GM19467 (cell line): ENCODE data around the gene TRMT1.
A peak's percentile ranks its signal among the peaks of the same experiment; 100 is the strongest.

Experiments used
- ATAC-seq: cut with Tn5 transposase; IDR thresholded peaks from one replicate; pipeline ENCODE4 v1.9.1; 2021; ENCODE audit warnings: mild to moderate bottlenecking, moderate library complexity; ENCODE audit not compliant: unreplicated experiment

Gene TRMT1

GRCh38 chr19:13103581-13104359, 12.8 kb downstream of the TRMT1 start:
- ATAC-seq = no peak

DNA sequence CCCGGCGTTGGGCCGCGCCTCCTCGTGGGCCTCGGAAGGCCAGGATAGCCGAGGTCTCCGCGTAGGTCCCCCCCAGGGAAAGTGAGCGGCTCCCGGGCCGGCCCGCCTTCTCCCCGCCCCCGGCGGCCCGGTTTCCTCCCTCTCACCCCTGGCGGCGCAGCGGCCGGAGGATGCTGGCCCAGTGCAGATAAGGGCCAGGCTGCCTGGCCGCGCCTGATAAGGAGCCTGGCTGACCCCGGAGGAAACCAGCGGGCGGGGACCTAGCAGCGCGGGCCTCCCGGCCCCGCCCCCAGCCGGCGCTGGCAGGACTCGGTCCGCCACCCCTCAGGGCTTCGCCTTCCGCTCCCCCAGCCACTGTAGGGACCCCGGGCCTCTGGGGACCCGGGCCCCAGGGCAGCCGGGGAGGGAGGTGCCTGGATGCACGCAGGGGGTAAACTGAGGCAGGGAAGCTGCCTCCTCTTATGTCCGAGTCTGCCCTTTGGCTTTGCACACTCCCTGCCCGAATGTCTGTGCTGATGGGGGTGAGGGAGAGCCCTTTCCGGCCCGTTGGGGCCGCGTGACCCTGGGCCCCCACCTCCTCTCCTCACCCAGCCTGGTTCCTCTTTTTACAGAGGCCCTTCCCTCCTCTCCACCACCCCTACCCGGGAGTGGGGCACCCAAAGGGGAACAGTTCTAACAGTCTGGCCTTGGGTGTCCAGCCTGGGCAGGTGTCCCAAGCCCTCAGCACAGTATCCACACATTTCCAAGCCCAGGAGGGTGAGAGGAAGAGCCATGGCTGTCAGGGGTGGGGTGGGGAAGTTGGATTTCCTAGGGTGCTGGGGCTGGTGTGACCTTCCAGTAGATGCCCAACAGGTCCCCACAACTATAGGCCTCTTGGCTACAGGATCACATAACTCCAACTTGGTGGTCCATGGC, 13.6 kb downstream of the TRMT1 start, which contains the start of gene LYL1:
Gene LYL1, minus strand, starts transcription at position 193 of the 915 bp plus-strand sequence. CDS start 1,687 bp downstream, outside the sequence.
- peak; percentile 38 for ATAC-seq

DNA sequence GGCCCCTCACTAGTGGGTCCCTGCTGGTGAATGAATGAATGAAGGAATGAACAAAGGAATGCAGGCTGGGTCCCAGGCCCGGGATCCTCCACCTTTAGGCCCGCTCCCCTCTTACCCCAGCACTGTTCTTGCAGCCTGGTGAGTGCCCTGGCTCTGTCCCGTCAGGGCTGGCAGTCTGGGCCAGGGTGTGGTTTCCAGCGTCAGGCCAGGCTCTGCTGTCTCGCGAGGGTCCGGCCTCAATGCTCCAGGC, 14.2 kb downstream of the TRMT1 start:
- ATAC-seq = no peak

DNA sequence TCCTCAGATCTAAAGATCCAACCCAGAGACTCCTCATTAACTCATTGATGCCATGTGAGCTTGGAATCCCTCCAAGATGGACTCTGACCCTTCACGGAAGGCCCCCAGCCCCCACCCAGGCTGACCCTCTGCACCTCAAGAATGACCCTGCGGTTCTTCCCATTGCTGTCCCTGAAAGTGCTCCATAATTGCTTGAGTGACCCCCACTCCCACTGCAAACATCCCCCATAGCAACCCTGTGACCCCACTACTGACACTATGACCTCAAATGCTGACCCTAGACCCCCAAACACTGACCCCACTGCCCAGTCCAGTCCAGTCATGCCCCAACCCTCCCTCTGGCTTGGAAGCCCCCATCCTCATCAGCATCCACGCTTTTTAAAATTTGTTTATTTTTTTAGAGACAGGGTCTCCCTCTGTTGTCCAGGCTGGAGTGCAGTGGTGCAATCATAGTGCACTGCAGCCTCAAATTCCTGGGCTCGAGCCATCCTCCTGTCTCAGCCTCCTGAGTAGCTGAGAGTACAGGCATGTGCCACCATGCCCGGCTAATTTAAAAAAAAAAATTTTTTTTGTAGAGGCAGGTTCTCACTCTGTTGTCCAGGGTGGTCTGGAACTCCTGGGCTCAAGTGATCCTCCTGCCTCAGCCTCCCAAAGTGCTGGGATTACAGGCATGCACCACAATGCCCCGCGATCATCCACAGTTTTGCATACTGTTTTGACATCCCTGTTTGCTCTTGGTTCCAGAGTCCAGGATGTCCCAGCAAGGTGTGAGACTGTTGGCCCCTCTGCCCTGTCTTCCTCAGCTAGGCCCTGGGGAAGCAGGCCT, 14.7 kb downstream of the TRMT1 start:
- ATAC-seq = no peak

DNA sequence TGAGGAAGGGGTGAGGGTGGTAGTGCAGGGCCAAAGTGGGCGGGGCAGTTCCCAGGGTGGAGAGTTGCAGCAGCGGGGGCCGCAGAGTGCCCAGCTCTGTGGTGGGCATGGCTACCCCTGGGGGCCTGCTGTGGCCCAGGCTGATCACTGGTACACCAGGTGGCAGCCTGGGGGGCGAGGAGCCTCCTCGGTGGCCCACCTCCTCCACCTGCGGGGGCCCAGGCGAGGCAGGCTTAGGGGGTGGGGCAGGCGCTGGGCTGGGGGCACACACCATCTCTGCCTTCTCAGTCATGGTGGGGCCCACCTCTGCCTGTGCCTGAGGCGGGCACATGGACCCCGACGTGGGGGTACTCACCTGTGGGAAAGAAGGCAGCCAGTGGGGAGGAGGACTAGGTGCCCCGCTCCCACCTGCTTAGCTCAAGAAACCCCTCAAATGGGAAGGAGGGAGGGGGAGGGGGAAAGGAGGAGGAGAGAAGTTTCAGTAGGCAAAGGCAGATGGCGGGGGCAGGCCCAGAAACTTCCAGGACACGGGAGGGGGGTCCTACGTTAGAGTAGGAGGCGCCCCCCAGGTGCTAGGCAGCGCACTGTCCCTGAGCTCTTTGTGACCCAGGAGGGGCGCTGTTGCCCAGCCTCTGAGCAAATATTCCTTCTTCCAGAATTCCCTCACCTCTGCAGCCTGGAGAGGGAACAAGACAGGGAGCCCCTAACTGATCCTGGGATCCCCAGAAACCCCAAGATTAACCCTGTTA, 15.5 kb downstream of the TRMT1 start:
- no peak for ATAC-seq

DNA sequence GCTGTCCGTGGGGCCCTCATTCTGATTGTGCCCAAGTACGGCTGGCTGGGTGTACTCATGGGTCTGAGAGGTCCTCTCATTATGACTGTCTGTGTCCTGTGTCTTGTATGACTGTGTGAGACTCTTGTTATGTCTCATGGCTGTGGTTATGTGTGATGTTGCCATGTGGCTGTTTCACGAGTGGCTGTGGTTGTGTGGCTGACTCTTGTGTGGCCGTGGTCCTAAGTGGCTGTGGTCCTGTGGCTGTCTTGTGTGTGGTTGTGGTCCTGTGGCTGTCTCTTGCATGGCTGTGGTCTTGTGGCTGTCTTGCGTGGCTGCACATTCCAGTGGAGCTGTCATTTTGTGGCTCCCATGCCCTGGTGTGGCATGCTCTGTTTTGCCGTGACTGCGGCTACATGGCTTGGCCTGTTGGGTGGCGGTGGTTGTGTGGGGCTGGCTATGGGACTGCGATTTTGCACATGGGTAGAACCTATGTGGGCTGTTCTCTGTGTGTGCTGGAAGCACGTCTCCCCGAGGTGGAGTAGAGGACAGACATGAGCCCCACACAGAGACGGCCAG, 16.4 kb downstream of the TRMT1 start:
- no peak for ATAC-seq

DNA sequence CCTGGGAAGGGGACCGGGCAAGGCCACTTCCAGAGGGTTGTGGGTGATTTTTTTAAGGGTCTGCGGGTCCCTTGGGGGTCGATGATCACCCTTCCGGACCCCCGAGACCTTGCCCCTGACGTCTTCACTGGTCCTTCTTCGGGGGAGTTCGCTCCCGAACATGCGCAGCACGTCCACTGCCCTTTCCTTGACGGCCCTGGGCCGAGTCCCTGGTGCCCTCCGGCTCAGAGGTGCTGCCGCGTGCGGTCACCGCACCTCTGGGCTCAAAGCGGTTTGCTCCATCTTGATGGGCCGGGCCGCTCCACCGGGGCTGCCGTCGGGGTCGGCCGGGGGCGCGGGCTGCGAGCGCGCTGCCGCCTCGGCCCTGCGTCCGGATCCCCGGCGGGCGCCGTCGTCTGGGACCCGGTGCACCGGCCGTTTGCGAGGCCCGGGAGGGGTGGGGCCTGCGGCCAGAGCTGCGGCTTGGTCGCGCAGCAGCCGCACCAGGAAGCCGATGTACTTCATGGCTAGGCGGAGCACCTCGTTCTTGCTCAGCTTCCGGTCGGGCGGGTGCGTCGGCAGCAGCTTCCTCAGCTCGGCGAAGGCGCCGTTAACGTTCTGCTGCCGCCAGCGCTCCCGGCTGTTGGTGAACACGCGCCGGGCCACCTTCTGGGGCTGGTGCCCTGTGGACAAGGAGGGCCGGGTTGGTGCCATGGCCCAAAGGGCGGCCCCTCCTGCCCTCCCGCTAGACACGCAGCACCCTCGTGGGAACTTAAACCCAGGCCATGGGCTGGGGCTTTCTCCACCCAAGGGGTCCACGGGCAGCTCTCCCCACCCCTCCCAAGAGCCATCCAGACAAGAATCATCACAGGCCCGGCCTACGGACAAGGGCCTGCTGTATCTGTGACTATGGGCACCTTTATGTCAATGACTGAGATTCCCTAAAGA, 17.2 kb downstream of the TRMT1 start:
- no peak for ATAC-seq

GRCh38 chr19:13098277-13099072, 18.1 kb downstream of the TRMT1 start:
- ATAC-seq = no peak

DNA sequence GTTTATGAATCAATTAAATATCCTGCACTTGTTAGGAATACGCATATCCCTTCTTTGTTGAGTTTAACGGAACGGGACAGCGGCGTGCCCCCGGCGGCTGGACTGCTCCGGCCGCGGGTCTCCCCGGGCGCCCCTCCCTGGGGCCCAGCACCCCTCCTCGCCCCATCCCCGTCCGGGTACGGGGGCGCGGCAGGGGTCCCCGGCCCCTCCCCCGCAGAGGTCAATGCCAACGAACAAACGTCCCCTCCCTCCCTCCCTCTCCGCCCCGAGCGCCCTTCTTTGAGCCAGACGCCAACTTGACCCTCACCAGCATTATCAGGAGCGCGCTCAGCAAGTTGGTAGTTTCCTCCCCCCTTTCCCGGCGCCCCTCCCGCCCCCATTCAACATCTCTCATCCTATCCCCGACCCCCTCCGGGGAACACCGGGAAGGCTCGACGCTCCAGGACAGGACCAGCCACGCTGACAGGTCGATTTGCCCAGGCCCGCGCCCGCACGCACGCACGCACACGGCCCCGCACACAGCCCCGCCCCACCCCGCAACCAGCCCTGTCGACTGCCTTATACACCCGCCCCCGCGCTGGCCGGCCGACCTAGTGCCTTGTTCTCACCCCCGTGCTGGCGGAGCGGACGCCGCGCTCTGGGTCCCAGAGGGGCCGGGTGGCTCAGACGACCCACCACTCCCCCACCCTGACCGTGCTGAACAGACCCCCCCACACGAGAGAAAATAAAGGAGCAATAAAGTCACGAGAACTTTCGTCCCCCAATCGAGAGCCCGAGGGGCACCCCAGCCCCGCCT, 18.9 kb downstream of the TRMT1 start:
- ATAC-seq = no peak

GRCh38 chr19:13097033-13097462, 19.5 kb downstream of the TRMT1 start:
- ATAC-seq = no peak

- no peak for ATAC-seq
These were observed 20.3 kb downstream of the TRMT1 start for GRCh38 chr19:13095934-13096927.

- ATAC-seq = no peak
These were observed 21.2 kb downstream of the TRMT1 start for GRCh38 chr19:13095393-13095784.

GRCh38 chr19:13094771-13095392, 21.7 kb downstream of the TRMT1 start:
- no peak for ATAC-seq

DNA sequence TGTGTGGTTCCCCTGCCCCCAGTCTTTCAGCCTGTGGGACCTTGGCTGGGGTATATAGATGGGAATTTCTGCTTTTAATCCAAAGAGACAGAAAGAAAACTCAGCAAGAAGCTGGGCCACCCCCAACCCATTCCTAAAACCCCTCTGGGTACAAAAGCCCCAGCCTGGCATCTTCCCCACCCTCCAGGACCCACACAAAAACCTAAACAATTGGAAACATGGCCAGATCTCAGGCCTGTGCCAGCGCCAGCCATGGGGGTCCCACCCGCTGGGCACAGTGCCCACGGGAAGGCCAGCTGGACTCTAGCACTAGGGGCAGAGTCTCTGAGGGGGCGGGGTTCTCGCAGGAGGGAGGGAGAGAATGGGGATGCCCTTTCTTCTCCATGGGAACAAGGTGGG, 22.4 kb downstream of the TRMT1 start:
- no peak for ATAC-seq

DNA sequence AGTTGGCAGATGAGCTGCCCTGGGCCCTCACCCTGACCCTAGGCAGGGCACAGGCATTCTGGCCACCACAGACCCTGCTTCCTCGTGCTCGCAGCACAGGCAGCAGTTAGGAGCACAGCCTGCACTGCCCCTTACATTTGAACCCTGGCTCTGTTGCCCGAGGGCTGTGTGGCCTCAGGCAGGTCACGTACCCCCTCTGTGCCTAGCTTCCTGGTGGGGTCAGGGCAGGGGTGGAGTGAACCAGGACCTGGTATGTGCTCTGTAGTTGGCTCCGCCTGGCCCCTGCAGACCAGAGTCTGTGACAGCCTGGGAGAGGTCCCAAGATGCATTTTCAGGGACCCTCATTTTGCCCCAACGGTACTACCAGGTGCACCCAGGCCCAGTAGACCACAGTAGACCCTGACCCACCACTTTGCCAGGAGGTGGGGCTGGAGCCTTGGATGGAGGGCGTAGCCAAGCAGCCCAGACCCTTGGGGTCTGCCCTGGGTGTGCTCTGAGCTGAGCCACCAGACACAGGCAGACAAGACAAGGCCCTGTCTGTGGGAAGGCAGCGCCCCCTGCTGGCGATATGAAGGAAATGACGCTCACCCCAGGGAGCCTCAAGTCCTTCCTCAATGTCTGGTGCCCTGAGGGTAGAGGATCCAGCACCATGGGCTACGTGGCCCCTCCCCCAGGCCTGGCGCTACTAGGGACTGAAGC, 23.0 kb downstream of the TRMT1 start:
- no peak for ATAC-seq
